Thyroid gland (tissue), 4 donors: ENCODE results near the gene THOC1. TPM values are rescaled to one million over a fixed set of nuclear protein-coding genes. Genes with fewer than 3 reads are reported as not detected.

ENCODE experiments used
- DNase-seq, 2 donors: peaks; one replicate each; pipeline ENCODE4 v3.0.0-alpha.2; 2019
- H3K27ac ChIP-seq, 3 donors: fragments of 200-600 bp; sonication (generic); 1 replicate in 2 of 3; 2 replicates in 1 of 3; pipeline ENCODE4 v1.5.1; 2016 to 2019; ENCODE audit warnings: mild to moderate bottlenecking in 1 of 3, moderate library complexity in 1 of 3
- H3K27me3 ChIP-seq: fragments of 200-600 bp; sonication (generic); one replicate; pipeline ENCODE4 v1.5.1; 2019
- H3K36me3 ChIP-seq, 2 donors: fragments of 200-600 bp; sonication (generic); one replicate each; pipeline ENCODE4 v1.5.1; 2016 to 2019
- H3K4me1 ChIP-seq, 2 donors: fragments of 200-600 bp; sonication (generic); one replicate each; pipeline ENCODE4 v1.5.1; 2017 to 2019
- H3K4me3 ChIP-seq, 3 donors: fragments of 200-600 bp; sonication (generic); replicated peaks in 1 of 3; 1 replicate in 2 of 3; 2 replicates in 1 of 3; pipeline ENCODE4 v1.5.1; 2016; ENCODE audit warnings: mild to moderate bottlenecking in 1 of 3
- H3K9me3 ChIP-seq: fragments of 200-600 bp; sonication (generic); one replicate; pipeline ENCODE4 v1.5.1; 2017
- POLR2A ChIP-seq, 2 donors: fragments of 450-650 bp; IDR thresholded peaks; one replicate each; pipeline ENCODE4 v1.6.1; 2017; ENCODE audit warnings: antibody characterized with exemption in 2 of 2, mild to moderate bottlenecking in 2 of 2, moderate library complexity in 1 of 2
- WGBS, 2 donors: methylation state at CpG; one replicate each; pipeline ENCODE4 v1.1.5; 2017; 5-methylcytosine and 5-hydroxymethylcytosine counted together
- intact Hi-C: fragments of 100-400 bp; cut with DNase I; formaldehyde crosslinking; loops from one replicate; pipeline ENCODE4 v1.15.1; 2023
- total RNA-seq, 4 donors: library from RNA; depleted of rRNA; stranded (reverse); fragments of >200 nt; gene quantifications; one replicate each; pipeline ENCODE4 v1.2.3, GENCODE V29; 2016
- TF ChIP-seq, protein P1 (sequence below), 6 experiments: fragments of 200-600 bp in 3 of 6; fragments of 450-650 bp in 3 of 6; sonication (generic) in 3 of 6; IDR thresholded peaks; one replicate each; pipeline ENCODE4 v1.5.1; 2016 to 2019; ENCODE audit warnings: antibody characterized with exemption in 6 of 6, mild to moderate bottlenecking in 2 of 6, inconsistent platforms in 1 of 6, moderate library complexity in 1 of 6

Gene THOC1
- total RNA-seq, 4 donors from 2014 or later = 56.9 to 111 (median 71.9) TPM

DNA sequence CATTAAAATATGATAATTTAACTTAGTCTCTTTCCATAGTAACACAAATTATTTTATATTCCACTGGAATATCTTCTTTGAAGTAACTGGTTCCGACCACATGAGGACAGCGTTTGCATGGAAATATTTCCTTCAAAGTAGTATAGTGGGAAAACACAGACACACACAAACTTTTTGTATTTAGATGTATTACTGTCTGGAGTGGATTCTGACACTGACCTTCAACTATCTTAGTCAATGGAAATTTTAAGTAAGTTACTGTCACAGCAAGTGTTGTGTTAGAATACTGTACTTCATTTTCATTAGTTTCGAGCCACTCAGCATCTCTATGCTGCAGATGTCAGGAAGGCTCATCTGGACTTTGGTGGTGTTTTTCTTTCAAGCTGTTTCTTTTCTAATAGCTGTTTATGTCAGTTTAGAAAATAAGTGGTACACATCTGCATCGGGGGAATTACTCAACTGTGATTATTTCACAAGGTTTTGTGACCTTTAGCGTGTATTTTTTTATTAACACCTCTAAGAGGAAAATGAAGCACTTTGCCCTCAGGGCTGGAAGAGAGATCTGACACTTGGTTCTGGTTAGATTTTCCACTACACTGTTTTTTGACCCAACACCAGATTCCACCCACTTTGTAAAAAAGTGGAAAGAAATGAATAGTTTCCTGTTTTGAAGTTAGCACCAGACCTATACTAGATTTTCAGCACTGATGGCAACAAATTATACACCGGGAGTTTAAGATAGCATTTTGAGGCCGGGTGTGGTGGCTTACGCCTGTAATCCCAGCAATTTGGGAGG is 18.9 kb upstream of the THOC1 start:
- no peak overlapping the region for H3K27ac ChIP-seq
- H3K27me3 ChIP-seq = no peaks in the 10 kb centered on the region
- H3K36me3 ChIP-seq = no peaks in the 10 kb centered on the region
- 62 to 74% methylated on average over 8 of the region's 8 CpGs for WGBS, 2 donors
- DNase-seq = no peak
- no peak for TF ChIP-seq POLR2A (IDR thresholded peaks at IDR 0.05)
- TF ChIP-seq, protein P1, sequence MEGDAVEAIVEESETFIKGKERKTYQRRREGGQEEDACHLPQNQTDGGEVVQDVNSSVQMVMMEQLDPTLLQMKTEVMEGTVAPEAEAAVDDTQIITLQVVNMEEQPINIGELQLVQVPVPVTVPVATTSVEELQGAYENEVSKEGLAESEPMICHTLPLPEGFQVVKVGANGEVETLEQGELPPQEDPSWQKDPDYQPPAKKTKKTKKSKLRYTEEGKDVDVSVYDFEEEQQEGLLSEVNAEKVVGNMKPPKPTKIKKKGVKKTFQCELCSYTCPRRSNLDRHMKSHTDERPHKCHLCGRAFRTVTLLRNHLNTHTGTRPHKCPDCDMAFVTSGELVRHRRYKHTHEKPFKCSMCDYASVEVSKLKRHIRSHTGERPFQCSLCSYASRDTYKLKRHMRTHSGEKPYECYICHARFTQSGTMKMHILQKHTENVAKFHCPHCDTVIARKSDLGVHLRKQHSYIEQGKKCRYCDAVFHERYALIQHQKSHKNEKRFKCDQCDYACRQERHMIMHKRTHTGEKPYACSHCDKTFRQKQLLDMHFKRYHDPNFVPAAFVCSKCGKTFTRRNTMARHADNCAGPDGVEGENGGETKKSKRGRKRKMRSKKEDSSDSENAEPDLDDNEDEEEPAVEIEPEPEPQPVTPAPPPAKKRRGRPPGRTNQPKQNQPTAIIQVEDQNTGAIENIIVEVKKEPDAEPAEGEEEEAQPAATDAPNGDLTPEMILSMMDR (IDR thresholded peaks at IDR 0.05) = peak in 3 of 6 experiments; percentile 35 to 45 (median 37)
- H3K4me3 ChIP-seq = no peak overlapping the region
- no peaks in the 10 kb centered on the region for H3K9me3 ChIP-seq
- intact Hi-C loops = loop anchor here (10.0 kb wide), 1 partner anchor 328 kb away; no protein-coding TSS in a partner anchor
- H3K4me1 ChIP-seq = no peaks in the 10 kb centered on the region

DNA sequence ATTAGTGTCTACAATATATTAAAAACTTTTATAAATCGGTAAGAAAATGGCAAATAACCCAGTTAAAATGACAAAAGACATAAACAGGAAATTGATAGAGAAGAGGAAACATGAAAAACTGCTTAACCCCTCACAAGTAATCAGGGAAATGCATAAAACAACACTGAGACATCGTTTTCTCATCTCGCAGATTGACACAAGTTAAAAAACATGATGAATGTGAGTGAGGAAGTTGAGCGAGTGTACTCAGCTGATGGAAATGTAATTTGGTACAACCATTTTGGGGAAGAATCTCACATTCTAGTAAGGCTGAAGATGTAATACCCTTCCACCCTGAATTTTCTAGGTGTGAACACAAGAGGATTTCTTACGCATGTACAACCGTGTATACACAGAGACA is 18.0 kb upstream of the THOC1 start:
- H3K9me3 ChIP-seq = no peaks in the 10 kb centered on the region
- H3K4me1 ChIP-seq = no peaks in the 10 kb centered on the region
- TF ChIP-seq POLR2A (IDR thresholded peaks at IDR 0.05) = no peak
- TF ChIP-seq, protein P1 (IDR thresholded peaks at IDR 0.05) = no peak
- H3K27ac ChIP-seq = no peak overlapping the region
- H3K36me3 ChIP-seq = no peaks in the 10 kb centered on the region
- no peak for DNase-seq
- no peaks in the 10 kb centered on the region for H3K27me3 ChIP-seq
- 83 to 85% methylated on average over 6 of the region's 6 CpGs for WGBS, 2 donors
- H3K4me3 ChIP-seq = no peak overlapping the region
- intact Hi-C loops = loop anchor here (10.0 kb wide), 1 partner anchor 329 kb away; no protein-coding TSS in a partner anchor

DNA sequence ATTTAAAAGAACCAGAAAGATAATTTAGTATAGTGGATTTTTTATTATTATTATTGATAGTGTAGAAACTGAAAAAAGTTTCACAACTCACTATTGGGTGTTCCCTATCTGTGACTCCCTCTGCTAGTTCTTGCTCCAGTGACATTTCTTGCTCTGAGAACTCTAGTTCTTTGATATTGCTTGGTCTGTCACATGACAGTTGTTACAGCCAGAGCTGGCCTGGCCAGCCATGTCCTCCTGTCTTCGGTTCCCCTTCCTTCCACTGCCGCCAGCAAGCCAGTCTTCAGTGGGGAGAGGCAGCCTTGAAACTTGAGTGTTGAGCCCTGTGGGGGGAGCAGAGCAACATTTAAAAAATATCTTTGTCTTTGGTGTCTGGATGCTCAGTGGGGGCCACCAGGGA is 7.6 kb upstream of the THOC1 start:
- WGBS, 2 donors = 82 to 88% methylated on average over 2 of the region's 2 CpGs
- Histone ChIP-seq H3K4me1 (no peaks in the 10 kb centered on the region), H3K27me3 (no peaks in the 10 kb centered on the region), H3K4me3 (no peak overlapping the region), H3K27ac (no peak overlapping the region), H3K9me3 (no peaks in the 10 kb centered on the region), H3K36me3 (no peaks in the 10 kb centered on the region)
- DNase-seq = no peak
- TF ChIP-seq, protein P1 (IDR thresholded peaks at IDR 0.05) = no peak
- TF ChIP-seq POLR2A (IDR thresholded peaks at IDR 0.05) = no peak
- intact Hi-C loops = no loop called here

DNA sequence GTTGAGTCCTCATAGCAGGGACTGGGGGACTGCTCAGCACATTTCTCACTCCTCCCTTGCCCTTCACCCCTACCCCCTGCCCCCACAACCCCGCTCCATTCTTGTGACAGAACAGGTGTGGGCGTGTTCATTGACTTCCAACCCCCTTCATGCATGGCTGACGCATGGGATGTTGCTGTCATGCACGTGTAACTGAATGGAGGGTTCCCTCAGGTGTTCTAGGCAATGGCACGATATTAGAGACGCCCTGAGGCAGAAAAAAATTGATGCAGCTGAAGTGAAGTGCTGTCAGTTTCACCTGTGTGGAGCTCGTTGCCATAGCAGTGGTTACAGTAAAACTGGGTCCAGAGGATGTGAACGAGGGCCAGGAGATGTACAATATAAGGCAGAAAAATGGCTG is 6.5 kb upstream of the THOC1 start:
- no peak for DNase-seq
- 72 to 80% methylated on average over 8 of the region's 8 CpGs for WGBS, 2 donors
- Histone ChIP-seq H3K27ac (no peak overlapping the region), H3K9me3 (no peaks in the 10 kb centered on the region), H3K4me1 (peaks cover 2 to 4% of the 10 kb centered on the region in 2 donors), H3K27me3 (no peaks in the 10 kb centered on the region), H3K4me3 (no peak overlapping the region), H3K36me3 (no peaks in the 10 kb centered on the region)
- intact Hi-C loops = no loop called here
- no peak for TF ChIP-seq POLR2A (IDR thresholded peaks at IDR 0.05)
- TF ChIP-seq, protein P1 (IDR thresholded peaks at IDR 0.05) = no peak

DNA sequence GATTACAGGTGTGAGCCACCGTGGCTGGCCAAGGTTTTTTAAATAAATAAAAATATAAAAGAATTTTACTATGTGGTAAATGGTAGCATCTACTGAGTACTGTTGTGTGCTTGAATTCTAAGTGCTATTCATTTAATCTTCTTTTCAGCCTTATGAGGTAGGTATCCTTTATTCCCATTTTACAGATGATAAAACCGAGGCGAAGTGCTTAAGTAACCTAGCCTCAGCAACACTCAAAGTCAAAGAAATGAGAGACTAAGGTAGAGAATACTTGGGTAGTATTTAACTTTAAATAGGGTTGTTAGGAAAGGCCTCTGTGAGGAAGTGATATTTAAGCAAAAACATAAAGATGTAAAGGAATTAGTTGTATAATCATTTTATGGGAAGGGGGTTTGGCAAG is 5.7 kb upstream of the THOC1 start:
- 98 to 100% methylated on average over 3 of the region's 3 CpGs for WGBS, 2 donors
- no peak overlapping the region for H3K4me3 ChIP-seq
- H3K36me3 ChIP-seq = no peaks in the 10 kb centered on the region
- DNase-seq = no peak
- peaks cover 8 to 10% of the 10 kb centered on the region in 2 donors for H3K4me1 ChIP-seq
- H3K9me3 ChIP-seq = no peaks in the 10 kb centered on the region
- no peak overlapping the region for H3K27ac ChIP-seq
- H3K27me3 ChIP-seq = no peaks in the 10 kb centered on the region
- intact Hi-C loops = no loop called here
- TF ChIP-seq, protein P1 (IDR thresholded peaks at IDR 0.05) = no peak
